Subcutaneous adipose tissue (tissue), 4 donors: Measurements from ENCODE around the gene NACC1. TPM values are rescaled to one million over a fixed set of nuclear protein-coding genes. Genes with fewer than 3 reads are reported as not detected.

ENCODE experiments used
- CTCF ChIP-seq: fragments of 450-650 bp; IDR thresholded peaks from one replicate; pipeline ENCODE4 v1.5.1; 2016; ENCODE audit warnings: low read depth, mild to moderate bottlenecking, control low read depth, antibody characterized with exemption, moderate library complexity
- total RNA-seq, 4 donors: library from RNA; depleted of rRNA; stranded (reverse); fragments of >200 nt; gene quantifications; one replicate each; pipeline ENCODE4 v1.1.0, GENCODE V29; 2016

The NACC1 gene
- total RNA-seq, 4 donors from 2014 or later: 8.5 to 13.6 (median 9.7) TPM

DNA sequence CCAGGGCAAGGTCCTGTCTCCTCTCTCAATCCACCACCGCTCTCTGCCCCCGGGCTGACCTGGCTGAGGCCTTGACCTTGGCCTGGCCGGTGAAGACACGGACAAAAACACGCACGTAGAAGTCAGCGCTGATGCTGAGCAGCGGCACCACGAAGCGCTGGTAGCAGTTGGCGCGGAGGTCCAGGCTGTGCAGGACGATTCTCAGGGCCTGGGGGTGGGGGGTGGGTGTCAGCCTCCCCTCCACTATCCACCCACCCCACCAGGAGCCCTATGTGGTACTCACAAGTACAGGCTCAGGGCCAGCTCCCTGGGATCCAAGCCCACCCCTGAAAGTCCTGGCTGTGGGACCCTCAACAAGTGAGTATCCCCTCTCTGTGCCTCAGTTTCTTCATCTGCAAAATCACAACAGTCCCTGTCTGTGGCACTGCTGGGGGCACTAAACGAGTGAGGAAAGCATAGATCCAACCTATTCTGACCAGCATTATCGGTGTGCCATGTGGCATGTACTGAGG, 7.9 kb upstream of the NACC1 start:
- no peak for TF ChIP-seq CTCF

GRCh38 chr19:13112555-13112954, 5.5 kb upstream of the NACC1 start:
- no peak for TF ChIP-seq CTCF

GRCh38 chr19:13115936-13116281, 2.2 kb upstream of the NACC1 start:
- TF ChIP-seq CTCF: no peak

- TF ChIP-seq CTCF: no peak
These were observed 1.5 kb upstream of the NACC1 start, which contains the start of gene TRMT1 for GRCh38 chr19:13116282-13117175. TRMT1 (minus strand) TSS chr19:13116740; CDS start chr19:13116399, 341 bp downstream.

DNA sequence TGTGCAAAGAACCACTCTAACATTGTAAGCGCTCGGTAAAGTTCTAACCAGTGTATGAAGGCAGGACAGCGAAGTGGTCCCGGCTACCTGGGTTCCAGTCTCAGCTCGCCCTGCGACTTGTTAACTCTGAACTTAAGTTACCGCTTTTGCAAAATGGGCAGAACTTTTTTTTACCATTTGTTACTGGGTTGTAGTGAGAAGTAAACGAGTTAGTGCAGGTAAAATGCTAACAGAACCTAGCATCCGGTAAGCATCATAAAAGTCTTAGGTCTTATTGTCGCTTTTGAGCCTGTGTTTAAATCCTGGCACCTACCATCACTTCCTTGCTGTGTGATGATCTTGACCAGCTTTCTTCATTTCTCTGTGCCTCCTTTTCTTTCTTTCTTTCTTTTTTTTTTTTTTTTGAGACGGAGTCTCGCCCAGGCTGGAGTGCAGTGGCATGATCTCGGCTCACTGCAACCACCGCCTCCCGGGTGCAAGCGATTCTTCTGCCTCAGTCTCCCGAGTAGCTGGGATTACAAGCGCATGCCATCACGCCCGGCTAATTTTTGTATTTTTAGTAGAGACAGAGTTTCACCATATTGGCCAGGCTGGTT, 790 bp upstream of the NACC1 start:
- no peak for TF ChIP-seq CTCF

DNA sequence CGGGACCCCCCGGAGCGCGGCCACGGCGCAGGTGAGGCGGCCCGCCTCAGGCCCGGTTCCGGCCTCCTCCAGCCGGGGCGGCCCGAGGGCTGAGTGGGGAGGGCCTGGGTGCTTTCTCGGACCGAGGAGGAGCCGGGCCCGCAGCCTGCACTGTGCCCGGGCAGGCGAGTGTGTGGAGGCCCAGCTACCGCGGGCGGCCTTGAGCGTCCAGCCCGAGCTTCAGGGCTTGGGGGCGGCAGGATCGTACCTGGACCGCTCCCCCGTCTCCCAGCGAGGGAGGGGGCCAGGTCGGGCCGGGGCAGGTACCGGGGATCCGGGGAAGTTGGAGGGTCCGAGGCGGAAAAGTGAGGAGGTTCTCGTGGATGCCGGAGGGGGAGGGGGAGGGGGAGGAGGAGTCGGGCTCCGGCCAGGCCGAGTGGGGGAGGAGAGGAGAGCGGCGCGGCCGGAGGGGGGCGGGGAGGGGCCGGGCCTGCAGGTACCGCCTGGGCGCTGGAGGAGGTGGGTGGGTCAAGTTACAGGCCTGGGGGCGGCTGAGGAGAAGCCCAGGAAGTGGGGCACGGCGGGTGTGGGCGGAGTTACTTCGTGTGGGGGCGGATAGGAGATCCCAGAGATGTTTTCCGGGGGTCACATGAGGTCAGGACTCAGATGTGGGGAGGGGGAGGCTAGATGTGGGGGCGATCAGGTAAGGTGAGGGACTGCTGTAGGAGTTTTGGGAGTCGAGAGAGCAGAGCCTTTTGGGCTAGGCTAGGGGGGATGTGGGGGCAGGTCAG, 545 bp downstream of the NACC1 start:
- no peak for TF ChIP-seq CTCF

DNA sequence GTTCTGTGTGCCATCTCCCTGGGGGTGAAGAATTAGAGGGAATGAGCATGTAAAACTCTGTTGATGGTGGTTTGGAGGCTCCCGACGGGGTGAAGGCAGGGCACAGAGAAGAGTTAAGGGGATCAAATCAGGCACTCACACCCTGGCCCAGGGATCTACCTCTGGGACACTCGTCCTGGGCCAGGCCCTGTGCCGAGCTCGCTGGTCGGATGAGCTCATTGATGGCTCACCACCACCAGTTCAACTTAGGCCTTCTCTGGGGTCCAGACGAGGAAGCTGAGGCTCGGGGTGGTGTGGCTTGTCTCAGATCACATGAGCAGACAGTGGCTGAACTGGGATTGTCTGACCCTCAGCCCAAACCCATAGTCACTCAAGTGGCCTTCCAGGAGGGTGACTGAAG, 1.6 kb downstream of the NACC1 start:
- TF ChIP-seq CTCF: no peak
